ENCODE data around the gene GATA6. TPM values are rescaled to one million over a fixed set of nuclear protein-coding genes. Genes with fewer than 3 reads are reported as not detected.

The GATA6 gene
- total RNA-seq, 2 experiments from 2014 or later: 0.14 to 0.17 TPM

GRCh38 chr18:22238036-22238435, 68.6 kb downstream of the GATA6 start:
- POLR2A ChIA-PET: no interaction called here
- ATAC-seq (ENCODE audit: low read depth): no peak
- Mint-ChIP-seq H3K27me3 (no peaks in the 10 kb centered on the region), H3K4me3 (no peak overlapping the region), H3K27ac (no peak overlapping the region), H3K36me3 (no peaks in the 10 kb centered on the region), H3K4me1 (peaks cover 2% of the 10 kb centered on the region), H3K9me3 (peaks cover 7% of the 10 kb centered on the region)
- DNase-seq: no peak

- DNase-seq: no peak
- Mint-ChIP-seq H3K36me3 (no peaks in the 10 kb centered on the region), H3K27ac (no peak overlapping the region), H3K4me3 (no peak overlapping the region), H3K9me3 (peaks cover 7% of the 10 kb centered on the region), H3K4me1 (peaks cover 2% of the 10 kb centered on the region), H3K27me3 (no peaks in the 10 kb centered on the region)
- no peak for ATAC-seq (ENCODE audit: low read depth)
- POLR2A ChIA-PET: no interaction called here
These were observed 69.3 kb downstream of the GATA6 start for GRCh38 chr18:22238681-22239080.

GRCh38 chr18:22241921-22242361, 72.6 kb downstream of the GATA6 start:
- peaks cover 2% of the 10 kb centered on the region for H3K27me3 Mint-ChIP-seq
- DNase-seq (no peak), ATAC-seq (ENCODE audit: low read depth) (no peak)
- peaks cover 2% of the 10 kb centered on the region for H3K9me3 Mint-ChIP-seq
- no peak overlapping the region for H3K4me3 Mint-ChIP-seq
- H3K4me1 Mint-ChIP-seq: peaks cover 2% of the 10 kb centered on the region
- H3K36me3 Mint-ChIP-seq: no peaks in the 10 kb centered on the region
- POLR2A ChIA-PET: no interaction called here
- H3K27ac Mint-ChIP-seq: no peak overlapping the region

- POLR2A ChIA-PET: no interaction called here
- no peak for ATAC-seq (ENCODE audit: low read depth)
- Mint-ChIP-seq H3K36me3 (no peaks in the 10 kb centered on the region), H3K27me3 (peaks cover 2% of the 10 kb centered on the region), H3K4me3 (no peak overlapping the region), H3K27ac (no peak overlapping the region), H3K9me3 (no peaks in the 10 kb centered on the region), H3K4me1 (no peaks in the 10 kb centered on the region)
- DNase-seq: no peak
These were observed 74.1 kb downstream of the GATA6 start for GRCh38 chr18:22243513-22243912.

GRCh38 chr18:22250026-22250425, 80.6 kb downstream of the GATA6 start:
- no peak for ATAC-seq (ENCODE audit: low read depth)
- Mint-ChIP-seq H3K4me1 (peaks cover 2% of the 10 kb centered on the region), H3K27ac (no peak overlapping the region), H3K27me3 (peaks cover 2% of the 10 kb centered on the region), H3K9me3 (no peaks in the 10 kb centered on the region), H3K4me3 (no peak overlapping the region), H3K36me3 (no peaks in the 10 kb centered on the region)
- POLR2A ChIA-PET: no interaction called here
- DNase-seq: no peak

- H3K27ac Mint-ChIP-seq: no peak overlapping the region
- no peaks in the 10 kb centered on the region for H3K36me3 Mint-ChIP-seq
- DNase-seq (no peak), ATAC-seq (ENCODE audit: low read depth) (no peak)
- no peaks in the 10 kb centered on the region for H3K9me3 Mint-ChIP-seq
- H3K4me1 Mint-ChIP-seq: peaks cover 2% of the 10 kb centered on the region
- no peak overlapping the region for H3K4me3 Mint-ChIP-seq
- POLR2A ChIA-PET: no interaction called here
- peaks cover 2% of the 10 kb centered on the region for H3K27me3 Mint-ChIP-seq
These were observed 81.2 kb downstream of the GATA6 start for GRCh38 chr18:22250591-22250996.

Other genes starting within 250 kb of the GATA6 start
- gene CTAGE1, start 248.3 kb downstream of the GATA6 start, total RNA-seq: not detected

All from activated naive CD8-positive, alpha-beta T cell treated with anti-CD3 and anti-CD28 coated beads, Interleukin-2, amount 10 ng/mL, durations not matched to agents 7 days and 5 days (primary cell).